Activated CD4-positive, CD25-positive, alpha-beta regulatory T cell treated with anti-CD3 and anti-CD28 coated beads, Interleukin-2, amount 50 U/mL, for 24 hours (primary cell): Measurements from ENCODE around the gene PIGU.

Experiments used
- ATAC-seq, 2 donors: fragments of 150-1000 bp; cut with Tn5 transposase; one replicate each; pipeline ENCODE4 v1.10.0; 2021; ENCODE audit warnings: mild to moderate bottlenecking in 1 of 2, moderate library complexity in 1 of 2

PIGU gene

DNA sequence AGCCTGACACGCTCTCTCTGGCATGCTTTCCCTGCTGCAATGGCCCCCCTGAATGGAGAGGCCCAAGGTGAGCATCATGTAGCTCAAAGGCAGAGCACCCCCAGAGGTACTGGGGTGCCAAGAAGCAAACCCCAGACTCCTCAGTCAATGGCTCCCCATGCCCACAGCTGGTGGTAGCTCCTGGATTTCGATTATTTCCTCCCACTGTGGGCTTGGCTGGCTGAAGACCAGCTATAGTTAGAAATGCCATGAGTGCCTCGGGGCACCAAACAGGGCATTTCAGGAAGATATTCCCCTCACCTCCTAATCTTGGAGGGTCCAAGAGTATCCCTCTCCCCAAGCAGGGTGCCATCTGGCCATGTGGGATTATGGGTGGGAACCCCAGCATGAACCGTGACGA lies 101.6 kb downstream of the PIGU start:
- no peak for ATAC-seq

DNA sequence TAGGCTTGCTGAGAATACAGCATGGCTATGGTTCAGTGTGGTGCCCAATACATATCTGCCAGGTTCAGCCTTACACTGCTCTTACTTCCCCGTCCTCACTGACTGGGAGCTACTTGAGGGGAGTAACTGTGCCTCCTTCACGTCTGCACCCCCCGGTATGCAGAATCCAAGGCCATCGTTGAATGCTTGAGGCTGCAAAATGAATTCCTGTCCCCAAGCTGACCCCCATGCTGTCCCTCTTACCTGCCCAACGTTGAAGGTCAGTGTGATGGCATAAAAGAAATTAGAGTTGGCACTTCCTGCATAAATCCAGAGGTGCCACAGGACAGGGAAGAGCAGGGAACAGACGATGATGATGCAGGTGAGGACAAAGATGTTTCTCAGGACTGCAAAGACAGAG lies 102.0 kb downstream of the PIGU start:
- ATAC-seq: no peak

DNA sequence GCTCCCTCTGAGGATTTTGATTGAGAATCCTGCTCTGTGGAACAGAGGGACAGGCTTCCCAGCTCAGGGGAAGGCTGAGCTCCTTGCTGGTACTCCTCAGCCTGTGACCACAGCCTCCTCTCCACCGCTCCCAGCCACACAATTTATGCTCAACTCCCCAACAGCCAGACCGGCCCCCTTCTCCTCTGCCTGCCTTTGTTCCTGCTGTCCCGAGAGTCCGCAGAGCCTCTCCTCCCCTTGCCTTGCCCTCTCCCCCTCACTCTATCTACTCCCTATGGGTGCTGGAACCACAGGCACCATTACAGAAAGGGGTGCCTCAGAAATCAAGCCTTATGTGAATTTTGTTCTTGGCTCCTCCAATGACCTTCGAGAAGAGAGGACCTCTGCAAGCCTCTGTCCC lies 102.5 kb downstream of the PIGU start:
- ATAC-seq: no peak

DNA sequence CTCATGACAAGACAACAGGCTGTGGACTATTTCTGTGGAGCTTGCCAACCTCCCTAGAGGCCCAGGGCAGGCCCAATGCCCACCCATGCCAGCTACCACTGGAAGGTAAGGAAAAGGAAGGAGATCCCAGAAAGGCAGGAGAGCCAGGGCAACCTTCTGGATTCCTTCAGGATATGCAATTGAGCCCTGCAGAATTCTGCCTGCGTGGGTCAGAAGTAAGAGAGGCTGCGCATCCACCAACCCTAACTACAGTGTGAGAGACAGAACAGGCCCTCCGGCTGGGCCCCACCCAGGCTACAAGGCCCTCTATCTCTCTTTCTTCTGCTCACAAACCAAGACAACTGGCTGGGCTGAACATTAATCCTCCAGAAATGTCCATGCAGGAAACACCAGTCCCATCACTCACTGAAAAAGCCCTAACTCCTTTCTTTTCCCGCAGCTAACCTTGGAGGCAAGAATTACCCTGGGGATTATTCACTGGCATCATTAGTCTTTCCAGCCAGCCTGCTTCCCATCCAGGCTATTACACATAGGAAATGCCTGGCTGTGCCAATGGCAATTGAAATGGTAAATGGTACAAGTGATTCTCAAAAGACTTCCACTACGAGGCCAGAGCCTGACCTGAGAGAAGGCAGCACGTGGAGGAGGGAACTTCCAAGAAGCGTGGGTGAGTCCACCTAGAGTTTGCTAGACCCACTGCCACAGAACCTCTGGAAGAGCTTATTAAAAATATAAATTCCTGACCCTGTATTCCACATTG lies 103.2 kb downstream of the PIGU start:
- ATAC-seq: no peak

DNA sequence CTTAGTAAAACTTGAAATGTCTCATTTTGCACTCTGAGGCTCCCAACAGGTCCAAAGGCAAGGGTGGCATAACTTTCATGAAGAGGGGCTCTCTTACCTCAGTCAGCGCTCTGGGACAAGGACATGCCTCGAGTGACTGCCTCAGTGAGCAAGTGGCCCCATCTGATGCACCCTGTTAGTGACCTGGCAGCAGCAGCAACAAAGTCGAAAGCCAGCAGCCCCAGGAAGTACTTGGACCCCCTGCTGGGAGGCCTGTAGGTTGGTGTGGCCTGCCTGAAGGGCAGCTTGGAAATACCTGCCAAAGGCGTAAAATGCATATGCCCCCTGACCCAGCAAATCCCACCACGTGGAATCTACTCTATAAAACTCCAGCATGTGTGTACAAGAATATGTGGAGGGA lies 105.1 kb downstream of the PIGU start:
- no peak for ATAC-seq

DNA sequence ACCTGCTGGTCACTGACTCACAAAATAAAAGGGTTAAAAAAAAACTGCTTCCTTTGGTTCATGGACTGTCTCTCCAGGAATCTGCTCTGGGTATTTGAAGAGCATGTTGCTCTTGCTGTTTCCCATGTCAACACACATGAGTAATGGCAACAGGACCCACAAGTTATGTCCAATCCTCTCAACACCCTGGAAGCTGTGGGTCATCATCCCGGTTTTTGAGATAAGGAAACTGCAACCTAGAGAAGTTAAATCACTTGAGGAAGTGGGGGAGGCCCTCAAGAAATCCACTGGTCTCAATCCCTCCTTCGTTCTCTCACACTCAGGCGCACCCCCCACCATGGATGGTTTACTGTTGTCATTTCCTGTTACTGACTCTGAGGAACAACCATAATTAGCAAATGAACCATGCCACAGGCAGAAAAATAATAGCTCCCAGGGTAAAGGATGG lies 106.0 kb downstream of the PIGU start:
- ATAC-seq: no peak

DNA sequence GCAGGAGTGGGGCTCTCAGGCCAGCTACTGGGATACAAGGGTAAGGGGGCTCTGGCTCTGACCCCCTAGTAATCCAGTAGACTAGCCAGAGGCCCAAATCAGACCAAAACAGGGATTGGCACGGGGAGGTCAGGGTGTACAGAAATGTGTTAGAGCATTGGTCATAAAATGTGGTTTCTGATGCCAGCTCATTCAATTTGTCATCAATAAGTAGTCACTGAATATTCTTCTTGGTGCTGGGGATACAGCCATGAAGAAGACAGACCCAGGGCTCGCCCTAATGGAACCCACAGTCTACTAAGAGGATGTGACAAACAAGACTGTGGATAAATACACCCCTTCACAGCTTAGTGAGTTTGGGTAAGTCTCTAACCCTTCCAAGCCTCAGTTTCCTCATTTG lies 107.3 kb downstream of the PIGU start:
- peak in 1 of 2 donors; percentile 20 for ATAC-seq

DNA sequence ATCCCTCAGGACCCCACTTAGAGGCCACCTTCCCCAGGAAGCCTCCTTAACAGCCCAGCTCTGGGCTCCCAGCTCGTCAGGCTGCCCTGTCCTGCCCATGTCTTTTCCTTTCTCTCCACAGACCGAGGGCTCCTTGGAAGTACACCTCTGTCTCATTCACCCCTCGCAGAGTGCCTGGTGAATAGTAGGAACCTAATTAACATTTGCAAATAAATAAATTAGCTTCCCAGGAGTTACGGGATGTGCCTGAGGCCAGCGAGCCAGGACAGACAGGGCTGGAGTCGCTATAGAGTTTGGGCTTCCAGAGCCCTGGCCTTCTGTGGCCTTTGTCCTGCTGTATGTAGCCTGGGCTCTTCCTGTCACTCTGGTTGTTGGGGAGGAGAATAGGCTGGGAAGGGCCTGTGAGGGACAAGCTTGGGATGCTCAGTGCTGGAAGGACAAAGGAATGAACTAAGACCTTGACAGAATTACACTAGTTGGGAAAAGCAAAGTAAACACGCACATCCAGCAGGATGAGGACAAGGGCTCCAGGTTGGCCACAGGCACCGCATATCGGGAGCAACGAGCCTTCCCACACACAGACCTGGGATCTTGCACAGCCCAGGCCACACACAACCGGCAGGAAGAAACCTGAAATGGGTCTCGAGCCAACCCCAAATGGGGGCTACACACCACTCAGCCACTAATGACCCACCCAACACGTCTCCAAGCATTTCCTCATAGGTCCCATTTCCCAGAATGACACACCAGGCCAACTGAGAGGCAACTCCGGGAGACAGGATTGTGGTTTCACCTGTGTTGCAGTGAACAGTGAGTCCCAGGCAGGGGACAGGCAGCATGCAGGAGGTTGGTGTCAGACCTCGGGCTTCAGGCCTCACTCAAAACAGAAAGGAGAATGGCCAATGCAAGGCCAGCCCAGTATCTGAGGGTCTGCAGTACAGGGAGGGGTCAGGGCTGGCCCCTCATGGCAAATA lies 108.7 kb downstream of the PIGU start:
- no peak for ATAC-seq

DNA sequence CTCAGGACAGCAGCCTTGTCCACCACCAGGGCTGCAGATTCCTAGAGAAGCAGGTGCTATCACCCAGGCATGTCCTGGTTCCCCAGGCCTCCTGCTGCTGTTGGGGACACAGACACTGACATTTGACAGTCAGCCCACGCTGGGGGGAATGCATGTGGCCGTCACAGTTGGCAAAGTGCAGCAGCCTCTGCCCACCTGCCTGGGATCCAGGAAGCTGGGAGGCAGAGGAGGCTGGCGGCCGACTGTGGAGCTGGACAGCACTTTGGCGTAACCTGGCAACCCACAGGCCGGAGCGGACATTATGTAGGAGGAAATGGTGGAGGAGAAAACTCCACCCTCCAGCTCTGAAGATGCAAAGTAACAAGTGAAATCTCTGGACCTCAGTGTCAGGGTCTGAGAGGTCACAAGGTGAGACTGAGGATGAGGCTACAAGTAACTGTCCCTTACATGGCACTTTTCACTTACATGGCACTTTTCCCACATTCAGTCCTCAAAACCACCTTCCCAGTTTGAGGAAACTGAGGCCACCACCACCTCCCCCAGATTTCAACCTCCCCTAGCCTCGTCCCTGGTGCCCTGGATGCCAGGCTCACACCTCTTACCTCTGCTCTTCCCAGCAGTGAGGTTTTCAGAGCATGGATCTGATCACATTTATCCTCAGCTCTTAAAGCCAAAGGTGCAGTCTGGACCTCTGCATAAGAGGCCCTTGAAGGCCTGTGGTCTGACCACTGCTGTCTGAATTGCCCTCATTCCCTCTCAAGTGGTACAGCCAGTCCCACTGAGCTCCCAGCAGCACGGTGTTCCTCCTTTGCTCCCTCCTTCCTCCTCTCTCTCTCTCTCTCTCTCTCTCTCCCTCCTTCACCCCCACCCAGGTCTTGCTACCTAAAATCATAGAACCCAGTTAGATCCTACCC lies 109.7 kb downstream of the PIGU start:
- no peak for ATAC-seq

DNA sequence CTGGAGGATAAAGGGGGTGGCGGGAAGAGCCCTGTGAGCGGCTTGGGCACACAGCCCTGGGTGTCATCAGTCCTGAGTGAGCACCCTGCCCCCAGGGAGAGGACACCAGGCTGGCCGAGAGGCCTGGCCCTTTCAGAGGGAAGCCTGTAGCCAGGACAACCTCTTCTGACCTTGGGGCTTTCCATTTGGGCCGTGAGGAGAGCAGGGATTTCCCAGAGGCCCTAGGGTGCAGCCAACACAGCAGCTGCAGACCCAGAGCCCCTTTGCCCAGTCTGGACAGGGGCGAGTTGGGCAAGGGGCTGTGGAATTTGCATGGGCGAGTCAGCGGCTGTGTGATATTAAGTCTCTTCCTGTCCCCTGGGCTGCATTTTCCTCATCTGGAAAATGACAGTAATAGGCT lies 112.1 kb downstream of the PIGU start:
- ATAC-seq: no peak

DNA sequence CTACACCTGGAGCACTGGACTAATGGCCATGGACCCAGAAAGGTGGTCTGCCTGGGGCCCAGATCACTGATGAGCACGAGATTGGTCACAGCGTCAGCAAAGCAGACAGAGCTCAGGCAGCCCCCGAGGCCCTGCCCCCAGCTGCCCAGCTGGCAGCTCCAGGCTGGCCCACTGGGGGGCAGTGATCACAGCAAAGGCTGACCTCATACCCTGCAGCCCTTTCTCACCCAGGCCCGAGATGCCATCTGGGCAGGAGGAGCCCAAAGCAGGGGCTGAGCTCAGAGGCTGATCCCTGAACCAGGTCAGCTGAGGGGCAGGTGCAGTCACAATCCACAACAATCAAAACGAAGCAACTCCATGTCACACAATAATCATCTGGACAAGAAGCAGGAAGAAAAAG lies 114.3 kb downstream of the PIGU start:
- ATAC-seq: no peak

DNA sequence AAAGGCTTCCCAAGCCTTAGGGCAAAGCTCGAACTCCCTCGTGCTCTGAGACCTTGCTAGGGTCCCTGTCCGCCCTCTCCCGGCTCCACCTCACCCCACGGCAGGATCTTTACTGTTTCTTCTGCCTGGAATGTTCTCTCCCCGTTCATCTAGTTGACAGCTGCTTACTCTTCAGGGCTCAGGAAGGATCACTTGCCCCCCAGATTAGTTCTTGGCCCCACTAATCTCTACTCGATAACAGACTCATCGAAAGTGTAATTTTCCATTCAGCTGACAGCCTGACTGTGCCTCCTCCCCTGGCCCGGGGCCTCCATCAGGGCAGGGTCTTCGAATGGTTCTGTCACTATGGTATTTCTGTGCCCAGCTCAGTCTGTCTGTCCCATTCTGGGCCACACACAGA lies 115.2 kb downstream of the PIGU start:
- ATAC-seq: no peak

DNA sequence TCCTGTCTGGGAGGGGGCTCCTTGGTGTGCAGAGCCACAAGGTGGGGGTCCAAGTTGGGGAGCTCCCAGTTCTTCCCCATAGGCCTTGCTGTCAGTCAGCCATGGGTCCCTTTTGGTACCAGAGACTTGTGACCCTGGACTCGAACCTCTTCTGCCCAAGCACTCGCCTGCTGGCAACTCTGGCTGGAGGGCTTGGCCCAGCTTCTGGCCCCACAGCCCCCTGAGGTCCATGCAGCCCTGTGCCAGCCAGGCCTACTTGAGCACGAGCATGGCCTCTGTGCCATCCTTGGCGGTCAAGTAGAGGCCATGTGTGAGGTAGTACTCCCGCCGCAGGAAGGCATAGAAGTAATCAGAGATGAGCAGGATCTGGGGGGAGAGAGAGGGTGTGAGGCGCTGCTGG lies 116.3 kb downstream of the PIGU start:
- no peak for ATAC-seq

DNA sequence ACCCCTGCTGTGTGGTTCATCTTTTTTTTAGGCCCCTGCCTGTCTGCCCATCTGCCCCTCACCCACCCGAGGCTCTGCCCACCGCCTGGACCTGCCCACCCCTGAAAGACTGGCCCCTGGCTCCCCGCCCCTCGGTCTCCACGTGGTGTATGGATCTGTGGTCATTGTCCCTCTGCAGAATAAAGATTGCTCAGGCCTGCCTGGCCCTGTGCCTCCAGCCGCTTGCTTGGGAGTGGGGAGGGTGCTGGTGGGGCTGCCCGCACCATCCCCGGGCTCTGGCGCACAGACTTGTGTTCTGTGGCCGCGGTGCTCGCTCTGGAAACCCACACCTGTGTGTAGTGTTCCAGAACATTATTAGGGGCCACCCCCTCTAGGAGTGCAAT lies 116.8 kb downstream of the PIGU start:
- ATAC-seq: no peak

DNA sequence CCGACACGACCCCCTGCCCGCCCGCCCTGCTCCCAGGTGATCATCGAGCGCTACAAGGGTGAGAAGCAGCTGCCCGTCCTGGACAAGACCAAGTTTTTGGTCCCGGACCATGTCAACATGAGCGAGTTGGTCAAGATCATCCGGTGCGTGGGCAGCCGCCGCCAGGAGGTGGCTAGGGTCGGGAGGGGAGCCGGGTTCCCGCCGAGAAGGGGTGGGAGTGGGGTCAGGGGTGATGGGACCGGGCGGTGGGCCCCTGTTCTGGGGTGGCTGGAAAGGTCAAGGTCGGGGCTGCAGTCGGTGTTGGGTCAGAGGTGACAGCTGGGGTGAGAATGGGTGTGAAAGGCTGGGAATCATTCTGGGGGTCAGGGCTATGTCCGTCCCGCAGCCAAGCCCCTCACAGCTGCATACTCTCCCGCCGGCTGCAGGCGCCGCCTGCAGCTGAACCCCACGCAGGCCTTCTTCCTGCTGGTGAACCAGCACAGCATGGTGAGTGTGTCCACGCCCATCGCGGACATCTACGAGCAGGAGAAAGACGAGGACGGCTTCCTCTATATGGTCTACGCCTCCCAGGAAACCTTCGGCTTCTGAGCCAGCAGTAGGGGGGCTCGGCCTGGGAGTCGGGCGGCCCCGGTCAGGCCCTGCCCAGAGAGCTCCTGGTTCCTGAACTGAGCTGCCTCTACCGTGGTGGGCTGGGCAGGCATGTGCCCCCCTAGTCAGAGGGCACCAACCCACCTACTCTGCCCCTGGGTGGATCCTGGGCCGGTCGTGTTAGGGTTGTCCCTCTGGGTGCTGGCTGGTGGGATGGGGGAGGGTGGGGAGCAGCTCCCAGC lies 117.4 kb downstream of the PIGU start:
- no peak for ATAC-seq

DNA sequence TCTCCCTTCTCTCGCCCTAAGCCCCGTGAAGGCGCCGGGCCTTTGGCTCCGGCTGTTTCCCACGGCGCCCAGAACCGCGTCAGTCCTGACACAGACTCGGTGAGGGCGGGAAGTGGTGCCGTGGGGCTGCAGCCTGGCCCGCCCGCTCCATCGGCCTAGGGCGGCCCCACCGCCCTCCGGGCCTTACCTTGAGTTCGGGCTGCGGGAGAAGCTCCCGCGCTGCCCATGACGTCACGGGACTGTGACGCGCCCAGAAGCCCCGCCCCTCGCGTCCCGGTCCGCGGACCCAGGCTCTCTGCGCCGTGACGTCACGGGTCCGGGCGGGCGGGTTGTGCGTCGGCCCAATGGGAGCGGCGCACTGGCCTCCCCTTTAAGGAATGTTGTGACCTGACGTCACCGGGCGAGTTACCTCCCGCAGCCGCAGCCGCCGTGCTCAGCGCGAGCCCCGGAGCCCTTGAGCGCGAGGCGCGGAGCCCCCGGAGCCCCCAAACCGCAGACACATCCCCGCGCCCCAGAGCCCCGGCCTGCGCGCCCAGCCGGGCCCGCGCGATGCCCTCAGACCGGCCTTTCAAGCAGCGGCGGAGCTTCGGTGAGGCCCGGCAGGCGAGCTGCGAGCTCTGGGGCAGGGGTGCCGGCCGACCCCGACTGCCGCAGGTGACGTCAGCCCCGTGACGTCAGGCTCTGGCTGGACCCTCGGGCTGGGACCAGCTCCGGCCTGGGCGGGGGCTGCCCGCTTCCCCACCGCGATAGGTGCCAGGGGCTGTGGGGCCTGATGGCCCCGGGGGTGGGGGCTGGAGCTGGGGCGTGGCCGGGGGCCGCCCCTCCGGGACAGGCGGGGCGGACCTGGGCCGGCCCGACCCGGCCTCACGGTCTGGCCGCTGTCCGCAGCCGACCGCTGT lies 118.3 kb downstream of the PIGU start, which contains the start of gene MAP1LC3A:
TSS of gene MAP1LC3A (plus strand) at position 399 of the 899 bp plus-strand sequence. CDS start at position 550, 151 bp downstream.
- ATAC-seq: peak; percentile 84 to 89

DNA sequence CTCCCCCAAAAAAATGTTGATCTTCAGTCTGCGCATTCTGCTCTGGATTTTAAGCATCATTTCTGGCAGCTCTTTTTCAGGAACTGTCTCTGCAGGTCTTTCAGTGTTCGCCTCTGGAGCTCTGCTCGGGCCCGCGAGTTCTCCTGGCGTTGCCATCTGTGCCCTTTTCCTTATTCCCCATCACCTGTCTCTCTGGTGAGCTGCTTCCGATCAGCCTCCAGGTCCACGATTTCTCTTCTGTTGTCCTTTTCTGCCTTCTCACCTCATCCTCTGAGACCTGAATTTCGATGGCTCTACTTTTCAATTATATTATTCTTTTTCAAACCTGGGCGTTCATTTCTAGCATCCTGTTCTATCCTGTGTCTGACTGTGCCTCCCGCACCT lies 119.0 kb downstream of the PIGU start:
- no peak for ATAC-seq

DNA sequence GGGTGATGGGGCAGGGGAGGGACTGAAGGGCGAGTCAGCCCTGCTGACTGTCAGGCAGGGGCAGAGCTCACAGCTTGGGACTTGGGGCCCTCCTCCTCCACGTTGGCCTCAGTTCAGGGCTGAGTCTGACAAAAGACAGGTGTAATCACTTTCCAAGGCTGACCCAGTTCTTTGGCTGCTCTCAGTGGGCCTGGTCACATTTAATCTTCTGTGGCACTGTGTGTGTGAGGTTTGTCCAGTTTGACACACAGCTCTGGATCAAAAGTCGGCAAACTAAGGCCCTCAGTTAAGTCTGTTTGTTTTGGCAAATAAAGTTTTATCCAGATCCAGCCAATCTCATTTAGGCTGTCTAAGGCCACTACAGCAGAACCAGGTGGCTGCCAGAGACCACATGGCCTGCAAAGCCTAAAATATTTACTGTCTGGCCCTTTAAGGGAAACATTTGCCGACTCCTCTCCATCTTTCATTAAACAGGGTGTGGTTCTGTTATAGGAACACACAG lies 123.5 kb downstream of the PIGU start:
- no peak for ATAC-seq

DNA sequence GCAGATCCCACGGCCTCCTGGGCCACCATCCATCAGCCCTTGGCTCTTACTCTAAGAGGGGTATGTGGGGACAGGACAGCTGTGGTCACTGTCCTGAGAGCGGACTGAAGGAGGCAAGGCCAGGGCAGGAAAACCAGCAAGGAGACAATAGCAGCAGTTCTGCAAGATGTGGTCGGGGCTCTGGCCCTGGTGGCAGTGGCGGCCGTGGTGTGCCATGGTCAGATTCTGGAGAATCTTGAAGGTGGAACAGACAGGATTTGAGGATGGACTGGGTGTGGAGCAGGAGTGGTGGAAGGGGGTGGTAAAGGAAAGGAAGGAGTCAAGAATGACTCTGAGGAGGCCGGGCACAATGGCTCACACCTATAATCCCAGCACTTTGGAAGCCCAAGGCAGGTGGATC lies 124.3 kb downstream of the PIGU start:
- ATAC-seq: no peak

DNA sequence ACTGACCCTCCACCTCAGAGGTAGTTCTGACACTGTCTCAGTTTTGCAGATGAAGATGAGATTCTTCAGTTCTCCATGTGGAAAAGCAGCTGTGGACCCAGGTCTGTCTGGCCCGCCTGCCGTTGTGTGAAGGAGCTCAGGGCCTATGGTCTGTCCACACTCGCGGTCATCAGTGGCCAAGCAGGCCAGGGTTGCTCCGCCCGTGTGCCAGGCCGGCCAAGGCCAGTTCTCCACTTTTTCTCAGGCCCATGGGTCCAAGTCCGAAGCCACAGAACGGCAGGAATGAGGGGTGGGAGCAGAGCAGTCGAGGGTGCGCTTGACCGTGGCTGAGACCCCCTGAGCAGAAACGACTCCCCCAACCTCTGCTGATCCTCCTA lies 127.0 kb downstream of the PIGU start:
- no peak for ATAC-seq
